Liver (tissue), 9 donors: Measurements from ENCODE around the gene FAM151B. TPM values are rescaled to one million over a fixed set of nuclear protein-coding genes. Genes with fewer than 3 reads are reported as not detected.

Source experiments
- DNase-seq: peaks from one replicate; pipeline ENCODE4 v3.0.0-alpha.2; 2017; ENCODE audit warnings: low spot score
- H3K27ac ChIP-seq, 2 donors: one replicate each; pipeline ENCODE4 v1.7.0; 2013; ENCODE audit warnings: inconsistent platforms in 2 of 2, low read length in 2 of 2, control low read depth in 1 of 2, low read depth in 1 of 2, mild to moderate bottlenecking in 1 of 2
- H3K27me3 ChIP-seq, 4 donors: one replicate each; pipeline versions ENCODE4 v1.6.1 to v1.7.0; 2013; ENCODE audit warnings: low read length in 3 of 4, inconsistent platforms in 1 of 4, mild to moderate bottlenecking in 1 of 4, moderate library complexity in 1 of 4; ENCODE audit not compliant: control insufficient read depth in 4 of 4, insufficient read depth in 4 of 4
- H3K36me3 ChIP-seq, 4 donors: one replicate each; pipeline versions ENCODE4 v1.6.1 to v1.7.0; 2013; ENCODE audit warnings: low read length in 3 of 4, mild to moderate bottlenecking in 3 of 4, low read depth in 1 of 4, moderate library complexity in 1 of 4; ENCODE audit not compliant: control insufficient read depth in 4 of 4, insufficient read depth in 3 of 4
- H3K4me1 ChIP-seq, 4 donors: one replicate each; pipeline versions ENCODE4 v1.6.1 to v1.7.0; 2013; ENCODE audit warnings: low read length in 3 of 4, mild to moderate bottlenecking in 3 of 4, moderate library complexity in 1 of 4; ENCODE audit not compliant: control insufficient read depth in 4 of 4, insufficient read depth in 4 of 4
- H3K4me3 ChIP-seq, 3 donors: one replicate each; pipeline versions ENCODE4 v1.6.1 to v1.7.0; 2013; ENCODE audit warnings: low read length in 3 of 3, control low read depth in 1 of 3, low read depth in 1 of 3, mild to moderate bottlenecking in 1 of 3
- H3K9ac ChIP-seq, 2 donors: one replicate each; pipeline ENCODE4 v1.7.0; 2013; ENCODE audit warnings: low read length in 2 of 2, mild to moderate bottlenecking in 2 of 2, moderate library complexity in 2 of 2, control low read depth in 1 of 2, low read depth in 1 of 2
- H3K9me3 ChIP-seq, 4 donors: one replicate each; pipeline versions ENCODE4 v1.6.1 to v1.7.0; 2013; ENCODE audit warnings: low read length in 3 of 4; ENCODE audit not compliant: control insufficient read depth in 4 of 4
- EGR1 ChIP-seq, 2 donors: IDR thresholded peaks; 2 replicates each; pipeline ENCODE4 v1.6.1; 2016 to 2018; ENCODE audit warnings: antibody characterized with exemption in 2 of 2, low read depth in 2 of 2
- GABPA ChIP-seq, 2 donors: IDR thresholded peaks in 1 of 2; conservative IDR thresholded peaks in 1 of 2; 2 replicates each; pipeline ENCODE4 v1.6.1; 2016; ENCODE audit warnings: antibody characterized with exemption in 2 of 2, mild to moderate bottlenecking in 1 of 2, moderate library complexity in 1 of 2
- HNF4A ChIP-seq, 2 donors: conservative IDR thresholded peaks; 2 replicates each; pipeline ENCODE4 v1.6.1; 2016; ENCODE audit warnings: antibody characterized with exemption in 2 of 2, mild to moderate bottlenecking in 2 of 2
- HNF4G ChIP-seq: IDR thresholded peaks from 2 replicates; pipeline ENCODE4 v1.6.1; 2016; ENCODE audit warnings: antibody characterized with exemption
- JUND ChIP-seq, 2 donors: IDR thresholded peaks; 2 replicates each; pipeline ENCODE4 v1.6.1; 2016; ENCODE audit warnings: antibody characterized with exemption in 2 of 2
- REST ChIP-seq: IDR thresholded peaks from 2 replicates; pipeline ENCODE4 v1.6.1; 2016; ENCODE audit warnings: antibody characterized with exemption, mild to moderate bottlenecking
- SP1 ChIP-seq: IDR thresholded peaks from 2 replicates; pipeline ENCODE4 v1.6.1; 2018; ENCODE audit warnings: antibody characterized with exemption, mild to moderate bottlenecking
- TAF1 ChIP-seq: conservative IDR thresholded peaks from 2 replicates; pipeline ENCODE4 v1.6.1; 2016; ENCODE audit warnings: antibody characterized with exemption, mild to moderate bottlenecking
- YY1 ChIP-seq: IDR thresholded peaks from 2 replicates; pipeline ENCODE4 v1.6.1; 2016; ENCODE audit warnings: antibody characterized with exemption, mild to moderate bottlenecking
- WGBS: extraction: QIAGEN DNeasy Blood & Tissue Kit; methylation state at CpG from one replicate; pipeline ENCODE4 v1.1.7; 2013; 5-methylcytosine and 5-hydroxymethylcytosine counted together
- polyA plus RNA-seq, 2 donors: library from polyadenylated mRNA; stranded (reverse) in 1 of 2; unstranded in 1 of 2; fragments of 200-250 nt in 1 of 2; fragments of >200 nt in 1 of 2; fragmentation: Nextera tagmentation in 1 of 2; extraction: Ambion mirVana in 1 of 2; gene quantifications; one replicate each; pipeline versions ENCODE4 v1.2.1 to v1.2.3, GENCODE V29; 2013 to 2015
- total RNA-seq, 2 donors: library from RNA; depleted of rRNA; stranded (reverse); fragments of >200 nt; gene quantifications; one replicate each; pipeline ENCODE4 v1.2.3, GENCODE V29; 2014
- TF ChIP-seq, protein P1 (sequence below): IDR thresholded peaks from 2 replicates; pipeline ENCODE4 v1.6.1; 2016; ENCODE audit warnings: antibody characterized with exemption
- donor health status: healthy.
- donor health status: healthy.
- donor health status: healthy.
- donor health status: healthy.
- donor health status: healthy.

Gene FAM151B
- total and polyA plus RNA-seq, 4 donors, result 0.43 to 3.0 (median 1.3) TPM

- Histone ChIP-seq H3K36me3 (no peaks in the 10 kb centered on the region), H3K4me1 (peaks cover 8 to 20% (median 17%) of the 10 kb centered on the region in 4 donors), H3K27ac (no peak overlapping the region), H3K27me3 (peaks cover 0 to 16% (median 12%) of the 10 kb centered on the region in 4 donors), H3K4me3 (peak overlapping the region in 2 of 3 donors; percentile 56 to 58), H3K9ac (no peak overlapping the region), H3K9me3 (no peaks in the 10 kb centered on the region)
- no peak for DNase-seq
- TF ChIP-seq JUND (IDR thresholded peaks at IDR 0.05), result no peak
- TF ChIP-seq, protein P1, sequence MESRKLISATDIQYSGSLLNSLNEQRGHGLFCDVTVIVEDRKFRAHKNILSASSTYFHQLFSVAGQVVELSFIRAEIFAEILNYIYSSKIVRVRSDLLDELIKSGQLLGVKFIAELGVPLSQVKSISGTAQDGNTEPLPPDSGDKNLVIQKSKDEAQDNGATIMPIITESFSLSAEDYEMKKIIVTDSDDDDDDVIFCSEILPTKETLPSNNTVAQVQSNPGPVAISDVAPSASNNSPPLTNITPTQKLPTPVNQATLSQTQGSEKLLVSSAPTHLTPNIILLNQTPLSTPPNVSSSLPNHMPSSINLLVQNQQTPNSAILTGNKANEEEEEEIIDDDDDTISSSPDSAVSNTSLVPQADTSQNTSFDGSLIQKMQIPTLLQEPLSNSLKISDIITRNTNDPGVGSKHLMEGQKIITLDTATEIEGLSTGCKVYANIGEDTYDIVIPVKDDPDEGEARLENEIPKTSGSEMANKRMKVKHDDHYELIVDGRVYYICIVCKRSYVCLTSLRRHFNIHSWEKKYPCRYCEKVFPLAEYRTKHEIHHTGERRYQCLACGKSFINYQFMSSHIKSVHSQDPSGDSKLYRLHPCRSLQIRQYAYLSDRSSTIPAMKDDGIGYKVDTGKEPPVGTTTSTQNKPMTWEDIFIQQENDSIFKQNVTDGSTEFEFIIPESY, result no peak
- WGBS, result 2% methylated on average over 89 of the region's 89 CpGs
Observed at GRCh38 chr5:80569086-80569960, 81.4 kb downstream of the FAM151B start.

- no peak for DNase-seq
- 4% methylated on average over 73 of the region's 73 CpGs for WGBS
- Histone ChIP-seq H3K4me3 (peak within 1 kb of the TSS; percentile 56 to 59 (median 58)), H3K27me3 (peaks cover 0 to 16% (median 12%) of the 10 kb centered on the region in 4 donors), H3K9me3 (no peaks in the 10 kb centered on the region), H3K4me1 (peaks cover 8 to 20% (median 17%) of the 10 kb centered on the region in 4 donors), H3K36me3 (no peaks in the 10 kb centered on the region), H3K9ac (no peak within 1 kb of the TSS), H3K27ac (no peak within 1 kb of the TSS)
- no peak for TF ChIP-seq YY1
- TF ChIP-seq EGR1 (IDR thresholded peaks at IDR 0.05; ENCODE audit: low read depth in 2 of 2), result no peak
- no peak for TF ChIP-seq TAF1
- TF ChIP-seq GABPA (IDR thresholded peaks at IDR 0.05 in 1 of 2, conservative IDR thresholded peaks at IDR 0.05 in 1 of 2), result no peak
- no peak for TF ChIP-seq SP1
- no peak for TF ChIP-seq REST
- TF ChIP-seq HNF4G, result no peak
- no peak for TF ChIP-seq HNF4A (conservative IDR thresholded peaks at IDR 0.05)
Observed at GRCh38 chr5:80569961-80570786, 82.3 kb downstream of the FAM151B start, which contains the start of gene ANKRD34B. Gene ANKRD34B (minus strand): TSS chr5:80570280. CDS start chr5:80560019, 10,261 bp downstream.
